NCI-H524 (cell line): ENCODE results near the gene SCARB2.
"Not testable (repeated sequence)": the region's sequence is repeated elsewhere in the genome, so short reads cannot be mapped to it uniquely, and the experiment has no call there.

ENCODE experiments used
- DNase-seq, 2 experiments: peaks; one replicate each; lab custom pipeline; 2025; lab: John Stamatoyannopoulos, UW

SCARB2 gene

GRCh38 chr4:76213415-76214176, at the start of gene SCARB2:
TSS of gene SCARB2 (minus strand) at chr4:76213824. CDS start at chr4:76213543, 281 bp downstream.
- DNase-seq: peak; percentile 52 to 55

DNA sequence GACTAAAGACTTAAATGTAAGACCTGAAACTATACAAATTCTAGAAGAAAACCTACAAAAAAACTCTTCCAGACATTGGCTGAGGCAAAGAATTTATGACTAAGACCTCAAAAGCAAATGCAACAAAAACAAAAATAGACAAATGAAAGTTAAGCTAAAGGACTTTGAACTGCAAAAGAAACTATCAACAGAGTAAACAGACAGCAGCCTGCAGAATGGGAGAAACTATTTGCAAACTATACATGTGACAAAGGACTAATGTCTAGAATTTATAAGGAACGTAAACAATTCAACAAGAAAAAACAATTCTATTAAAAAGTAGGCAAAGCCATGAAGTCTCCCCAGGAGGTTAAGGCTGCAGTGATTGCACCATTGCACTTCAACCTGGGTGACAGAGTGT, 46.9 kb upstream of the SCARB2 start:
- no peak for DNase-seq

GRCh38 chr4:76257824-76258223, 44.2 kb upstream of the SCARB2 start:
- DNase-seq: no peak

DNA sequence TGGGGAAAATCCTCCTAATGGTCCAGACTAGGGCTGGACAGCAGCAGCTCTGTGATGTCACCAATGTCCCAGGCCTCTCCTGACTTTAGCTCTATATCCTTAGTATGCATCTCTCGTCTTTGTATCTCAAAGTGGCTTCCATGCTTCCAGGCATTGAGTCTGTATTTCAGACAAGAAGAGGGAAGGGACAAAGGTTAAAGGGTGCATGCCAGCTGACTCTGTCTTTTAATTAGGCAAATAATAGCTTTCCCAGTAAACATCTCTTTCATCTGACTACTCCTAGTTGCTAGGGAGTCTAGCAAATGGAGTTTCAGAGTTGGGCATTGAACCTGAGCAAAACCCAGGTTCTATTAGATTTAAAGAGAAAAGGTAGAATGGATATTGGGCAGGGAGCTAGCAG, 43.3 kb upstream of the SCARB2 start:
- no peak for DNase-seq

DNA sequence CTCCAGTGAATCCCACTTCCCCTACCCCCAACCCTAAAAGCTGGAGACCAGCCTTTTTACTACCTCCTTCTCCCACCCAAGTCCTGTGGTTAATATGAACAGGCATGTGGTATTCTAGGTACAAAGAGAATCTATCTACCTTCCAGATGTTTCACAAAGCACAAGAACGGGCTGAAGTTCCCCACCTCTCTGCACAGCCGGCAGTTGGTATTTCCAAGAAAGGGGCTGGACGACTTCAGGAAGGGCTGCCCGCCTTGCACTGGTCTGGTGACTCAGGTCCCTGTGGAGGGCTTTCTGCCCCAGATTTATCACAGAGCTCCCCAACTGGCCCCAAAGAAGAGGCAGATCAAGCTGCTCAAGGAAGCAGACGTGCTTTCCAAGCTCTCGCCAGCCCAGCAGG, 42.4 kb upstream of the SCARB2 start:
- DNase-seq: no peak

DNA sequence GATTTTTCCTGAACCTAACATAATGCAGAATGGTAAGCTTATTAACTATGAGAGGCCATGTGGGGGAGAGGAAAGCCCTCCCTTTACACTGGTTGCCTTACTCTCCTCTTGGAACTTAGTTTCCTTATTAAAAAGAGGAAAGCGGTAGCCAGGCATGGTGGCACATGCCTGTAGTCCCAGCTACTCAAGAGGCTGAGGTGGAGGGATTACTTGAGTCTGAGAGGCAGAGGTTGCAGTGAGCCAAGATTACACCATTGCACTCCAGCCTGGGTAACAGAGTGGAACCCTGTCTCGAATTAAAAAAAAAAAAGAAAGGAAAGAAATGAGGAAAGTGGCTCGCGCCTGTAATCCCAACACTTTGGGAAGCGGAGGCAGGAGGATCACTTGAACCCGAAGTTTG, 39.9 kb upstream of the SCARB2 start:
- DNase-seq: peak; percentile 15 to 61

DNA sequence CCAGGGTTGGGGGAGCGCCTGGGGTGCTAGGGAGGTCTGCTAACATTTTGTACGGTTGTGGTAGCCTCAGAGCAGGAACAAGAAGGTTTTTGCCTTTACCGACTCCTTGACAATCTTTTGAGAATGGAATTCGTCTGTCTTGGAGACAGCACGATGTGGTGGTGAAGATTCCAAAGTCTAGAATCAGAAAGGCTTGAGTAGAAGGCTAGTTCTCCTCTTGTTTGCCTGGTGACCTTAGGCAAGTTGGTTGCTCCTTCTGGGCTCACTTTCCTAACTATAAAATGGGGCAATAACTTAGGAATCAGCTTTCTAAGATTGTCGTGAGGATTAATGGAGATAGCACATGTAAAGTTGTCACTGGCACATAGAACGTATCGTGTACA, 38.6 kb upstream of the SCARB2 start:
- DNase-seq: no peak

- peak; percentile 70 to 79 for DNase-seq
Observed at GRCh38 chr4:76251441-76252270, 38.0 kb upstream of the SCARB2 start, which contains the start of gene FAM47E. TSS of gene FAM47E (plus strand) at chr4:76251721. CDS start at chr4:76251747, 26 bp downstream.

GRCh38 chr4:76250962-76251361, 37.3 kb upstream of the SCARB2 start:
- no peak for DNase-seq

GRCh38 chr4:76246852-76247251, 33.2 kb upstream of the SCARB2 start:
- DNase-seq: no peak

GRCh38 chr4:76246025-76246424, 32.4 kb upstream of the SCARB2 start:
- DNase-seq: no peak

- not testable (repeated sequence) for DNase-seq
Observed at GRCh38 chr4:76243877-76244276, 30.3 kb upstream of the SCARB2 start.

- DNase-seq: no peak
Observed at GRCh38 chr4:76240236-76240635, 26.6 kb upstream of the SCARB2 start.

- no peak for DNase-seq
Observed at GRCh38 chr4:76238701-76239100, 25.1 kb upstream of the SCARB2 start.

DNA sequence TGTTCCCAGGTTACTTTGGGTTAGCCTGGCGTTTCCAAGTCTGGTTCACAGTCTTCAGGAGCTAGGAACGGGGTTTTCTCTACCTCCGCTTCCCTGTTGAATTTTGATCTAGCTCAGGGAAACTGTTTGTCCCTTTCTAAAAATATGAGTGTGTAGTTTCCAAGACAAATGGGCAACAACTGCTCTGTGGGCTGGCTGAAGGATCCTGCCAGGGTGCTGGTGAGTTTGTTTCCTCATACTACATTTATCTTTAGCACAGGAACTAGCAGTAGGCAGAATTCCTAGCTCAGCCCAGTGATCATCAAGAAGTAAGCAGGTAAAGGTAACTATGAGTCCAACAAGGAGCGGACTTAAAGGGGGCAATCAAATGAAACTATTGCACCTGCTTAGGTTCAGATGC, 24.6 kb upstream of the SCARB2 start:
- DNase-seq: no peak

GRCh38 chr4:76235915-76236314, 22.3 kb upstream of the SCARB2 start:
- DNase-seq: no peak

GRCh38 chr4:76235407-76235806, 21.8 kb upstream of the SCARB2 start:
- peak in 1 of 2 experiments; percentile 36 for DNase-seq

GRCh38 chr4:76234679-76235044, 21.0 kb upstream of the SCARB2 start:
- no peak for DNase-seq

DNA sequence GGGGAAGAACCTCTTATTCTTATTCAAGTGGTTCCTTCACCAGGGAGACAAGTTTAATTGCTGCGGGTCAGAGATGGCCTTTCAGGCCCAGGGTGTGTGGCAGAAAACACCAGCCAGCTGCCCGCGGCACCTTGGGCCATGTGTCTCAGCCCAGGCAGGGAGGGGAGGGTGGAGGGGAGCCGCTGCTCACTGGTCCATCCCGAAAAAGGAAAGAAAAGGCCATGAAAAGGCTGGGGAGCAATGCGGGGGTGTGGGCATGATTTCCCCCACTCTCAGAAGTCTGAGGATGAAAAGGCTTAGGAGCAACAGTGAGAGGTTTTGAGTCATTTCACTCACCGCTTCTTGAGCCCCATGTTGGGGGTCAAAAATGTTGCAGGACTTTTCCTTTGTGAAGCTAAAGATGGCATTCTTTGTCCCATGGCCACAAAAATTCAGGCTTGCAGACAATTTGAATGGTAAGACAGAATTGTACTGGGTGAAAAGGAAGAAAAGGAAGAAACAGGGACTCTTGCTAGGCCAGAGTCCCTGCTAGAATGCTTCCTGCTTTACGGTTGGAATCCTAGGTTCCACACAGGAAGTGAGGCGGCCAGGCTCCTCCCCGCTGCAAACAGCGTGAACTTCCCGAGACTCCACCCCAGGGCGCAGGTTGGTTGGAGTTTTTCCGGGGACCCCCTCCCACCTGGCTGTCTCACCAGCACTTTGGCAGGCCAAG, 20.5 kb upstream of the SCARB2 start:
- no peak for DNase-seq

DNA sequence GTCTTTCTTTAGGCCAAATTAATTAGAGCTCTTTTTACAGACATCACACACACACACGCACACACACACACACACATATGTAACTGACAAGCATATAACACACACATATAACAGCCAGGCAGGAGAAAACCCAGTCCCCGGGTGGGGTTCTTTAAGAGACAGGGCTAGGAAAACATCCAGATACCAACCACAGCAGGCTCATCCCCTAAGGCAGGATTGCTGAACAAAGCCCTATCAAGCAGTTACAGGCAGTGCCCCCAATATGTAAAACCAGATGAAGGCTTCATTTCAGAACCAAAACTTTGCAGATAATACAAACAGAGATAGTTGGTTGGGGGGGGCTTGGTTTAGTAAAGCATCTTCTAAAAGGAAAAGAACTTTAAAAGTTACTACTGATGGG, 19.9 kb upstream of the SCARB2 start:
- DNase-seq: no peak

DNA sequence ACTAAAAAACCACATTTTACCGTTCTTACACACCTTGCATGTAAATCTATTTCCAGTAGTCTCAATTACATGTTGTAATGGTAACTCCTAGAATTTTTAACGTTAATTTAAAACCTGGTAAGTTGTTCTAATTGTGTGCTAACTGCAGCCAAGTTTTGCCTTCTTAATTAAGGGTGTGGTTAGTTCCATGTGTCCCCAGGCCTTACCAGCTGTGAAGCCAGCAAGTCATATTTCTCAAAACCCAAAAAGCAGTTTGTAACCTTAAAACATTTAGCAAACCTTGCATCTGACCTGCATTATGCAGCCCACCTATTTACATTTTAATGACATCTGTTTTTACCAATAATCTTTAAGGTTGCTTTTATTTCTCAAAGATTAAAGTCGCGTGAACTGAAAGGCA, 19.5 kb upstream of the SCARB2 start:
- DNase-seq: no peak

GRCh38 chr4:76232681-76233080, 19.1 kb upstream of the SCARB2 start:
- DNase-seq: no peak

GRCh38 chr4:76226418-76226817, 12.8 kb upstream of the SCARB2 start:
- no peak for DNase-seq
